ENCODE measurements around the gene SASH1.

DNA sequence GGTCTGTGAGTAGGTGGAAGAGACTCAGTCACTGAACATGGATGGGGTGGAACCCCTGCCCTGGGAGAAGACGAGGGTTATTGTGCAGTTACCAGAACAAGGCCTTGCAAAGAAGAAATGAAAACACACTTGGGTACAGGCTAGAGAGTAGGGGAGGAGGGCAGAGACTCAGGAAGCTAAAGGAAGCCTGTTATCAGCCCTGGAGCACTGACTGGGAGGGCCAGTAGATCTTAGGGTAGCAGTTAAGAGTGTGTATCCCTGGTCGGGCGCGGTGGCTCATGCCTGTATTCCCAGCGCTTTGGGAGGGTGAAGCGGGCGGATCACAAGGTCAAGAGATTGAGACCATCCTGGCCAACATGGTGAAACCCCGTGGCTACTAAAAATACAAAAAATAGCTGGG, 74.4 kb downstream of the SASH1 start:
- TF ChIP-seq, protein P1, sequence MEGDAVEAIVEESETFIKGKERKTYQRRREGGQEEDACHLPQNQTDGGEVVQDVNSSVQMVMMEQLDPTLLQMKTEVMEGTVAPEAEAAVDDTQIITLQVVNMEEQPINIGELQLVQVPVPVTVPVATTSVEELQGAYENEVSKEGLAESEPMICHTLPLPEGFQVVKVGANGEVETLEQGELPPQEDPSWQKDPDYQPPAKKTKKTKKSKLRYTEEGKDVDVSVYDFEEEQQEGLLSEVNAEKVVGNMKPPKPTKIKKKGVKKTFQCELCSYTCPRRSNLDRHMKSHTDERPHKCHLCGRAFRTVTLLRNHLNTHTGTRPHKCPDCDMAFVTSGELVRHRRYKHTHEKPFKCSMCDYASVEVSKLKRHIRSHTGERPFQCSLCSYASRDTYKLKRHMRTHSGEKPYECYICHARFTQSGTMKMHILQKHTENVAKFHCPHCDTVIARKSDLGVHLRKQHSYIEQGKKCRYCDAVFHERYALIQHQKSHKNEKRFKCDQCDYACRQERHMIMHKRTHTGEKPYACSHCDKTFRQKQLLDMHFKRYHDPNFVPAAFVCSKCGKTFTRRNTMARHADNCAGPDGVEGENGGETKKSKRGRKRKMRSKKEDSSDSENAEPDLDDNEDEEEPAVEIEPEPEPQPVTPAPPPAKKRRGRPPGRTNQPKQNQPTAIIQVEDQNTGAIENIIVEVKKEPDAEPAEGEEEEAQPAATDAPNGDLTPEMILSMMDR (IDR thresholded peaks at IDR 0.05): no peak
- no peak for TF ChIP-seq EP300 (IDR thresholded peaks at IDR 0.05)

Data from tibial nerve (tissue), 4 donors.